Measurements from ENCODE around the gene PHC1. TPM values are rescaled to one million over a fixed set of nuclear protein-coding genes. Genes with fewer than 3 reads are reported as not detected.

Gene PHC1
- total RNA-seq, 4 donors from 2014 or later, result 28.8 to 87.0 (median 37.6) TPM

- Histone ChIP-seq H3K4me3 (no peak overlapping the region), H3K9me3 (no peaks in the 10 kb centered on the region), H3K27ac (no peak overlapping the region), H3K36me3 (no peaks in the 10 kb centered on the region), H3K27me3 (no peaks in the 10 kb centered on the region), H3K4me1 (peaks cover 0 to 4% (median 0%) of the 10 kb centered on the region in 4 donors)
- TF ChIP-seq CTCF (IDR thresholded peaks at IDR 0.05) (no peak), EP300 (IDR thresholded peaks at IDR 0.05) (no peak)
- WGBS, 2 donors, result 68 to 71% methylated on average over 3 of the region's 3 CpGs
- DNase-seq (ENCODE audit: low spot score in 2 of 2), result no peak
Measured at GRCh38 chr12:8907513-8907912, 6.8 kb upstream of the PHC1 start.

GRCh38 chr12:8909752-8910151, 4.6 kb upstream of the PHC1 start:
- 86 to 92% methylated on average over 5 of the region's 5 CpGs for WGBS, 2 donors
- H3K36me3 ChIP-seq, result no peaks in the 10 kb centered on the region
- DNase-seq (ENCODE audit: low spot score in 2 of 2), result no peak
- no peak for TF ChIP-seq POLR2A (IDR thresholded peaks at IDR 0.05)
- no peak for TF ChIP-seq CTCF (IDR thresholded peaks at IDR 0.05)
- TF ChIP-seq EP300 (IDR thresholded peaks at IDR 0.05), result no peak
- no peak overlapping the region for H3K27ac ChIP-seq
- peaks cover 0 to 19% (median 2%) of the 10 kb centered on the region in 4 donors for H3K4me1 ChIP-seq
- H3K4me3 ChIP-seq, result no peak overlapping the region
- H3K9me3 ChIP-seq, result no peaks in the 10 kb centered on the region
- no peaks in the 10 kb centered on the region for H3K27me3 ChIP-seq

GRCh38 chr12:8911606-8912268, 2.6 kb upstream of the PHC1 start:
- peaks cover 0 to 35% (median 6%) of the 10 kb centered on the region in 4 donors for H3K4me1 ChIP-seq
- 50 to 54% methylated on average over 3 of the region's 3 CpGs for whole genome bisulfite sequencing, 2 donors
- no peak overlapping the region for H3K4me3 ChIP-seq
- H3K27me3 ChIP-seq, result no peaks in the 10 kb centered on the region
- no peak for TF ChIP-seq POLR2A (IDR thresholded peaks at IDR 0.05)
- TF ChIP-seq EP300 (IDR thresholded peaks at IDR 0.05), result no peak
- no peak for TF ChIP-seq CTCF (IDR thresholded peaks at IDR 0.05)
- no peaks in the 10 kb centered on the region for H3K36me3 ChIP-seq
- no peak for DNase-seq (ENCODE audit: low spot score in 2 of 2)
- no peak overlapping the region for H3K27ac ChIP-seq
- no peaks in the 10 kb centered on the region for H3K9me3 ChIP-seq

GRCh38 chr12:8912914-8913313, 1.4 kb upstream of the PHC1 start:
- Histone ChIP-seq H3K27me3 (no peaks in the 10 kb centered on the region), H3K4me1 (peaks cover 0 to 40% (median 6%) of the 10 kb centered on the region in 4 donors), H3K36me3 (no peaks in the 10 kb centered on the region), H3K4me3 (no peak overlapping the region), H3K27ac (peak overlapping the region in 3 of 4 donors; percentile 83 to 96 (median 95)), H3K9me3 (no peaks in the 10 kb centered on the region)
- 35 to 39% methylated on average over 9 of the region's 9 CpGs for WGBS, 2 donors
- DNase-seq (ENCODE audit: low spot score in 2 of 2), result no peak
- no peak for TF ChIP-seq EP300 (IDR thresholded peaks at IDR 0.05)
- peak in 1 of 5 experiments; percentile 6 for TF ChIP-seq CTCF (IDR thresholded peaks at IDR 0.05)

GRCh38 chr12:8913702-8914032, 642 bp upstream of the PHC1 start:
- Histone ChIP-seq H3K4me1 (peaks cover 0 to 40% (median 6%) of the 10 kb centered on the region in 4 donors), H3K36me3 (peaks cover 0 to 4% (median 0%) of the 10 kb centered on the region in 3 donors), H3K4me3 (peak overlapping the region; percentile 60 to 85 (median 72)), H3K27ac (peak overlapping the region; percentile 83 to 96 (median 90)), H3K9me3 (no peaks in the 10 kb centered on the region), H3K27me3 (no peaks in the 10 kb centered on the region)
- no peak for DNase-seq (ENCODE audit: low spot score in 2 of 2)
- no peak for TF ChIP-seq EP300 (IDR thresholded peaks at IDR 0.05)
- TF ChIP-seq POLR2A (IDR thresholded peaks at IDR 0.05), result no peak
- no peak for TF ChIP-seq CTCF (IDR thresholded peaks at IDR 0.05)
- 5 to 8% methylated on average over 6 of the region's 6 CpGs for WGBS, 2 donors
